ENCODE results near the gene C11orf16.

C11orf16 gene

GRCh38 chr11:8928205-8928604 lies 4.5 kb downstream of the C11orf16 start:
- no peak for DNase-seq (ENCODE audit: low read depth, low spot score)
- H3K36me3 ChIP-seq (ENCODE audit: insufficient read depth, low read length) = no peaks in the 10 kb centered on the region
- no peaks in the 10 kb centered on the region for H3K9me3 ChIP-seq (ENCODE audit: low read depth, low read length)
- no peak overlapping the region for H3K4me3 ChIP-seq
- H3K9ac ChIP-seq (ENCODE audit: insufficient read length) = no peak overlapping the region
- TF ChIP-seq EZH2 (IDR thresholded peaks at IDR 0.05) (no peak), POLR2AphosphoS5 (IDR thresholded peaks at IDR 0.05; ENCODE audit: borderline replicate concordance, low read depth, low read length) (no peak), FOXP2 (optimal IDR thresholded peaks at IDR 0.05; ENCODE audit: control extremely low read depth, extremely low read length, insufficient read depth) (no peak)
- H3K27ac ChIP-seq = no peak overlapping the region

- TF ChIP-seq FOXP2 (optimal IDR thresholded peaks at IDR 0.05; ENCODE audit: control extremely low read depth, extremely low read length, insufficient read depth) (no peak), EZH2 (IDR thresholded peaks at IDR 0.05) (no peak), POLR2AphosphoS5 (IDR thresholded peaks at IDR 0.05; ENCODE audit: borderline replicate concordance, low read depth, low read length) (no peak)
- peaks cover 3% of the 10 kb centered on the region; the same call in 1 of the 2 replicates for H3K36me3 ChIP-seq (ENCODE audit: insufficient read depth, low read length)
Measured at GRCh38 chr11:8927233-8927632, 5.5 kb downstream of the C11orf16 start.

GRCh38 chr11:8926236-8926635 lies 6.5 kb downstream of the C11orf16 start:
- H3K9ac ChIP-seq (ENCODE audit: insufficient read length) = no peak overlapping the region
- no peak overlapping the region for H3K27ac ChIP-seq
- no peak for TF ChIP-seq EZH2 (IDR thresholded peaks at IDR 0.05)
- no peak for TF ChIP-seq FOXP2 (optimal IDR thresholded peaks at IDR 0.05; ENCODE audit: control extremely low read depth, extremely low read length, insufficient read depth)
- DNase-seq (ENCODE audit: low read depth, low spot score) = no peak
- H3K9me3 ChIP-seq (ENCODE audit: low read depth, low read length) = no peaks in the 10 kb centered on the region
- no peak overlapping the region for H3K4me3 ChIP-seq
- H3K36me3 ChIP-seq (ENCODE audit: insufficient read depth, low read length) = peaks cover 12% of the 10 kb centered on the region; the same call in 1 of the 2 replicates

More at GRCh38 chr11:8927233-8927632, 5.5 kb downstream of the C11orf16 start:
- Histone ChIP-seq H3K9me3 (ENCODE audit: low read depth, low read length) (no peaks in the 10 kb centered on the region), H3K4me3 (no peak overlapping the region), H3K27ac (no peak overlapping the region), H3K9ac (ENCODE audit: insufficient read length) (no peak overlapping the region)
- no peak for DNase-seq (ENCODE audit: low read depth, low spot score)

GRCh38 chr11:8925711-8926110 lies 7.0 kb downstream of the C11orf16 start:
- H3K36me3 ChIP-seq (ENCODE audit: insufficient read depth, low read length) = peaks cover 17% of the 10 kb centered on the region; the same call in 1 of the 2 replicates
- no peak for TF ChIP-seq EZH2 (IDR thresholded peaks at IDR 0.05)
- no peak for TF ChIP-seq FOXP2 (optimal IDR thresholded peaks at IDR 0.05; ENCODE audit: control extremely low read depth, extremely low read length, insufficient read depth)
- no peak for TF ChIP-seq POLR2AphosphoS5 (IDR thresholded peaks at IDR 0.05; ENCODE audit: borderline replicate concordance, low read depth, low read length)
- H3K4me3 ChIP-seq = no peak overlapping the region

GRCh38 chr11:8922691-8923090 lies 10.1 kb downstream of the C11orf16 start:
- TF ChIP-seq FOXP2 (optimal IDR thresholded peaks at IDR 0.05; ENCODE audit: control extremely low read depth, extremely low read length, insufficient read depth) (no peak), EZH2 (IDR thresholded peaks at IDR 0.05) (no peak), POLR2AphosphoS5 (IDR thresholded peaks at IDR 0.05; ENCODE audit: borderline replicate concordance, low read depth, low read length) (no peak)
- Histone ChIP-seq H3K4me3 (no peak overlapping the region), H3K27ac (no peak overlapping the region), H3K9me3 (ENCODE audit: low read depth, low read length) (no peaks in the 10 kb centered on the region), H3K36me3 (ENCODE audit: insufficient read depth, low read length) (peaks cover 44% of the 10 kb centered on the region; the same call in 1 of the 2 replicates), H3K9ac (ENCODE audit: insufficient read length) (no peak overlapping the region)
- no peak for DNase-seq (ENCODE audit: low read depth, low spot score)

More at GRCh38 chr11:8925711-8926110, 7.0 kb downstream of the C11orf16 start:
- no peak for DNase-seq (ENCODE audit: low read depth, low spot score)
- Histone ChIP-seq H3K9me3 (ENCODE audit: low read depth, low read length) (no peaks in the 10 kb centered on the region), H3K9ac (ENCODE audit: insufficient read length) (no peak overlapping the region), H3K27ac (no peak overlapping the region)

GRCh38 chr11:8917157-8917825 lies 15.5 kb downstream of the C11orf16 start:
- Histone ChIP-seq H3K27ac (peak overlapping the region; percentile 79), H3K9me3 (ENCODE audit: low read depth, low read length) (no peaks in the 10 kb centered on the region), H3K9ac (ENCODE audit: insufficient read length) (no peak overlapping the region), H3K4me3 (peak overlapping the region; percentile 50), H3K36me3 (ENCODE audit: insufficient read depth, low read length) (peaks cover 50% of the 10 kb centered on the region; the same call in 1 of the 2 replicates)
- no peak for TF ChIP-seq POLR2AphosphoS5 (IDR thresholded peaks at IDR 0.05; ENCODE audit: borderline replicate concordance, low read depth, low read length)
- no peak for DNase-seq (ENCODE audit: low read depth, low spot score)

- Histone ChIP-seq H3K27ac (no peak overlapping the region), H3K4me3 (no peak overlapping the region), H3K9ac (ENCODE audit: insufficient read length) (no peak overlapping the region), H3K36me3 (ENCODE audit: insufficient read depth, low read length) (peaks cover 27% of the 10 kb centered on the region; the same call in 1 of the 2 replicates), H3K9me3 (ENCODE audit: low read depth, low read length) (no peaks in the 10 kb centered on the region)
- DNase-seq (ENCODE audit: low read depth, low spot score) = no peak
- TF ChIP-seq FOXP2 (optimal IDR thresholded peaks at IDR 0.05; ENCODE audit: control extremely low read depth, extremely low read length, insufficient read depth) (no peak), POLR2AphosphoS5 (IDR thresholded peaks at IDR 0.05; ENCODE audit: borderline replicate concordance, low read depth, low read length) (no peak), EZH2 (IDR thresholded peaks at IDR 0.05) (no peak)
Measured at GRCh38 chr11:8914661-8915018, 18.1 kb downstream of the C11orf16 start.

GRCh38 chr11:8913961-8914660 lies 18.6 kb downstream of the C11orf16 start:
- 0 out of 2 replicates have a peak overlapping the region, but pooled peaks have one; percentile 55 for H3K27ac ChIP-seq
- H3K36me3 ChIP-seq (ENCODE audit: insufficient read depth, low read length) = peaks cover 23% of the 10 kb centered on the region; the same call in 1 of the 2 replicates
- TF ChIP-seq FOXP2 (optimal IDR thresholded peaks at IDR 0.05; ENCODE audit: control extremely low read depth, extremely low read length, insufficient read depth) = no peak
- TF ChIP-seq POLR2AphosphoS5 (IDR thresholded peaks at IDR 0.05; ENCODE audit: borderline replicate concordance, low read depth, low read length) = no peak
- no peak for TF ChIP-seq EZH2 (IDR thresholded peaks at IDR 0.05)
- no peaks in the 10 kb centered on the region for H3K9me3 ChIP-seq (ENCODE audit: low read depth, low read length)
- DNase-seq (ENCODE audit: low read depth, low spot score) = no peak
- H3K4me3 ChIP-seq = no peak overlapping the region
- H3K9ac ChIP-seq (ENCODE audit: insufficient read length) = peak overlapping the region; percentile 35
